ENCODE results near the gene ITGAE.

GRCh38 chr17:3724378-3725077 lies 76.5 kb downstream of the ITGAE start:
- no peak for TF ChIP-seq POLR2A (IDR thresholded peaks at IDR 0.05; ENCODE audit: low read depth, low read length)
- TF ChIP-seq TAF1 (IDR thresholded peaks at IDR 0.05; ENCODE audit: low read depth, low read length) = no peak
- TF ChIP-seq POLR2AphosphoS5 (IDR thresholded peaks at IDR 0.05; ENCODE audit: low read depth, low read length) = no peak
- no peak for TF ChIP-seq POU2F2 (IDR thresholded peaks at IDR 0.05; ENCODE audit: low read depth, low read length)
- TF ChIP-seq SPI1 (IDR thresholded peaks at IDR 0.05; ENCODE audit: low read depth, low read length) = no peak
- no peak for TF ChIP-seq PAX5 (IDR thresholded peaks at IDR 0.05; ENCODE audit: insufficient read depth, low read length, severe bottlenecking)
